CD4-positive, alpha-beta T cell treated with Interleukin-4 for 4 hours (primary cell): ENCODE results near the gene ROBO4.

Source experiments
- DNase-seq: peaks from one replicate; pipeline ENCODE4 v3.0.0-alpha.2; 2020

ROBO4 gene

DNA sequence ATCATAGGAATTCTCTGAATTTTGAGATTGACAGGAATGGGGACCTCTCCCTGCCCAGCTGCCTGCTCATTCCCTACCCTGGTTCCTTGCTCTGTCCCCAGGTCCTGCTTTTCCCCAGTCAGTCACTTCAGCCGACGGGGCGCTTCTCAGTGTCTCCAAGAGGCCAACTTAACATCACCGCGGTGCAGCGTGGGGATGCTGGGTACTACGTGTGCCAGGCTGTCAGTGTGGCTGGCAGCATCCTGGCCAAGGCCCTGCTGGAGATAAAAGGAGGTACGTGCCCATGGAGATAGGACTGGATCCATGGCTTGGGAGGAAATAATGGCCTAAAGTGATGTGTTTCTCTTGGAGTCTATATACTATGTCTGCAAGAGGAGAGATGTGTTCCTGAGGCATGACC is 25.4 kb downstream of the ROBO4 start:
- DNase-seq, result no peak

DNA sequence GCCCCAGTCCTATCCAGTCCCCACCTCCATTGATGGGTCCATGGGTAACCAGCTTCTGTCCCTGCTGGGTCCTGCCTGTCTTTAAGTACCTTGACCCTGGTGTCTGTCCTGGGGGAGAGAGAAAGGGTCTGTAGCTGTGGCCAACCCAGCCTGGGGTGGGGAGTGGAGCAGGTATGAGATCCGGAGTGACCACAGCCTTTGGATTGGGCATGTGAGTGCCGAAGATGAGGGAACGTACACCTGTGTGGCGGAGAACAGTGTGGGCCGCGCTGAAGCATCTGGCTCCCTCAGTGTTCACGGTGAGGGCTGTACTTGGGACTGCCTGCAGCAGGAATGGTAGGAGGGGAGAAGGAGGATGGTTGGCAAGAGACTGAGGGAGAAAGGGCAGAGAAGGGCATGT is 27.2 kb downstream of the ROBO4 start:
- no peak for DNase-seq

DNA sequence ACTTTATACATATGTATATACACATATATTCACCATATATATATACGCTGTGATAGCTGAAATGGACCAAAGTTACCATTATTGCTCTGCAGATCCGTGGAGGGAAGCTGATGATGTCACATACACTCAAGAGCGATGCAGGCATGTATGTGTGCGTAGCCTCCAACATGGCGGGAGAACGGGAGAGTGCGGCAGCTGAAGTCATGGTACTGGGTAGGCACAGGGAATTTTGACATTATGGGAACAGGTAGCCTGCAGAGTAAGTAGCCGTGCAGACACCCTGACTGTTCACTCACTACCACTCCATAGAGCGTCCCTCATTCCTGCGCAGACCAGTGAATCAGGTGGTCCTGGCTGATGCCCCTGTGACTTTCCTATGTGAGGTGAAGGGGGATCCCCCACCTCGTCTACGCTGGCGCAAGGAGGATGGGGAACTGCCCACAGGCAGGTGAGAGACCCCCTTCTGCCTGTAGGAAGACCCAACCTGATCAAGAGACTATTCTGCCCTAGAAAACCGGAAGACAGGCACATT is 27.7 kb downstream of the ROBO4 start:
- DNase-seq, result no peak

DNA sequence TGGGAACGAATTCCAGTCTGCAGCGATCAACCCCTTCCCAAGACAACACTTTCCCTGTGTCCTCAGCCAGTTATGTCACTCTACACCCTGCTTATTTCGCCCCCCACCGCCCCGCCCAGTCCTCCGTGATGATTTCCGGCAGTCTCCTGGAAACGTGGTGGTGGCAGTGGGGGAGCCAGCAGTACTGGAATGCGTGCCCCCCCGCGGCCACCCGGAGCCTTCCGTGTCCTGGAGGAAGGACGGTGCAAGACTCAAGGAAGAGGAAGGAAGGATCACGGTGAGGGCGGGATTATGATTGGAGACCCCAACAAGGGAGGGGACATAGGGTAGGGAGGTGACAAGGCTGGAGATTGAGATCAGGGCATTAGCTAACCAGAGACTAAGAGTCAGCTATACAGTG is 28.3 kb downstream of the ROBO4 start:
- no peak for DNase-seq

DNA sequence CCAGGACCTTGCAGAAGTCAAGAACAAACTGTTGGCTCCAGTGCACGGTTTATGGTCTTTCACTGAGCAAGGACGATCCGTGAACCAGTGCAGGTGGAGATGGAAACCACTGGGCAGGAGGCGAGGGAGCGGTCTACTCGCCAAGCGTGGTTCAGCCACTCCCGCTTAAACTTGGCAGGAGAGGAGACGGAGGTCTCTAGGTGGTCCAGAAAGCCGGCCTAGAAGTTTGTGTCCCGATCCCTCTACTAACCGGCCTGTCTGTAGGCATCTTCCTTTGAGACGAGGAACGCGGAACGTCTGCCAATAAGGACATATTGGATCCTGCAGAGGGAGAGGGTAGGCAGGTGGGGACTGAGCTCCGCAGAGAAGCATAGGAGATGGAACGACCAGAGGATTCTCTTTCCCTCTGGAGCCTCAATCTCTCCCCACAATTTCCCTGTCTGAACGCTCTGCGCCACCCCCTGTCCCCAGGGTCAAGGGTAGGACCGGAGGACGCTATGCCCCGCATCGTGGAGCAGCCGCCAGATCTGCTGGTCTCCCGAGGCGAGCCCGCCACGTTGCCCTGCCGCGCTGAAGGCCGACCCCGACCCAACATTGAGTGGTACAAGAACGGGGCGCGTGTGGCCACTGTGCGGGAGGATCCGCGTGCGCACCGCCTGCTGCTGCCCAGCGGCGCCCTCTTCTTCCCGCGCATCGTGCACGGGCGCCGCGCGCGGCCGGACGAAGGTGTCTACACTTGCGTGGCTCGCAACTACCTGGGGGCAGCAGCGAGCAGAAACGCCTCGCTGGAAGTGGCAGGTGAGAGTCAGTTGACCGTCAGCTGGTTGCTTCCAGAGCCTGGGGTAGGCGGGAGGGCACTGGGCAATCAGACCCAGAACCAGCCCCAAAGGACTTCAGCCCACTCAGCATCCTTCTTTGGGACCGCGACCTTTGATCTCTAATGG is 29.1 kb downstream of the ROBO4 start:
- DNase-seq, result no peak

DNA sequence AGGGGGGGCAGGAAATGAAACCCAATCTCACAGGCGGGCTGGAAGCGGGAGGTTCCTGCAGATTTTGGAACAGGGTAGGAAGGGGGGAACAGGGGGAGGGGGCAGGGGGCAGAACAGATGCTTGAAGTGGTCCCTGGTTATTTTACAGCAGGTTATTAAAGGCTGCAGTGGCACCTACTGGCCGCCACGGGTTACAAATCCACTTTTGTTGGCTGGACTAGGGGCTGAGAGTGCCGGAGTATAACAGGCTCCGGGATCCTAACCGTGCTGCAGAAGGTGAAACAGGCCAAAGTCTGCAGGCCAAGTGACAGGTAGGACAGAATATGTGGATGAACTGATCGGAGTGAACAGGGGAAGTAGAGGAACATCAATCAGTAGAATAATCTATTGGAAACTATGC is 30.0 kb downstream of the ROBO4 start:
- DNase-seq, result no peak

DNA sequence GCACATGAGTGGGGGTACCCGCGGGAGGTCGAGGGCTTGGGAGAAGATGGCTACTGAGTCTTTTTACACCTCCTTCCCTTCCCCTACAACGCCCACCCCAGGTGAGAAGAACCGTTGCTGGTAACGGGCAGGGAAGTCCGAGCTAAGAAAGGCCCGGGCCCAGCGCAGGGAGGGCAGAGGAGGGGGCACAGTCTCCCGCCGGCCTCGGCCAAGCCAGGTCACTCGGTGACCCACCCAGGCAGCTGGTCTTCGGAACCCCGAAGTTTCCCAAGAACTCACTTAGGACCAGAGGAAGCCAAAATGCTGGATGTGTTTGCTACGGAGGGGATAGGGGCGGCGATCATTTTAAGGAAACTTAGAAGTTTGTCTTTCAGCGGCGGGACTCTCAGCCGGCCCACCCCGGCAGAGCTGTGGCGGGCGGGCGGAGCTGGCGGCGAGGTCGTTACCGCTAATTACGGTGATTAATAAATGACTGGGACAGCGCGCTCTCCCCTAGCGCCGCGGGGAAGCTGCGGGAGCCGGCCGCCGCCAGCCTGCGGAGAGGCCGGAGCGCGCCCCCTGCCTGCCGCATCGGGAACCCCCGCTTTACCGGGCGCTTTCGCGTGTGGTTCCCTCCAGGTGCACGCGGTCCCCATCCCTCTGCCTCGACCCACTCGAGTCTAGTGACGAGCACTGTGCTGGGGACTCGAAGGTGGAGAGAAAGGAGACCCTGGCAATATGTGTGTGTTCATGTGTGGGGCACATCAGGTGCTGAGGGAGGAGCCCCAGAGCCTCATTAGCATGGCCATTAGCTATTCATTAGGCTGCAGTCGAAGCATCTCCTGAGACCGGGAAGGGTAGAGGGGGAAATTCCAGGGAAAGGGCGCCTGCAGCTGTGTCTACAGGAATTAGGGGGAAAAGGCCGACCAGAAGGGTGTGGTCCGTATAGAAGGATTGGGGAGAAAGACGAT is 31.5 kb downstream of the ROBO4 start:
- DNase-seq, result peak; percentile 23

DNA sequence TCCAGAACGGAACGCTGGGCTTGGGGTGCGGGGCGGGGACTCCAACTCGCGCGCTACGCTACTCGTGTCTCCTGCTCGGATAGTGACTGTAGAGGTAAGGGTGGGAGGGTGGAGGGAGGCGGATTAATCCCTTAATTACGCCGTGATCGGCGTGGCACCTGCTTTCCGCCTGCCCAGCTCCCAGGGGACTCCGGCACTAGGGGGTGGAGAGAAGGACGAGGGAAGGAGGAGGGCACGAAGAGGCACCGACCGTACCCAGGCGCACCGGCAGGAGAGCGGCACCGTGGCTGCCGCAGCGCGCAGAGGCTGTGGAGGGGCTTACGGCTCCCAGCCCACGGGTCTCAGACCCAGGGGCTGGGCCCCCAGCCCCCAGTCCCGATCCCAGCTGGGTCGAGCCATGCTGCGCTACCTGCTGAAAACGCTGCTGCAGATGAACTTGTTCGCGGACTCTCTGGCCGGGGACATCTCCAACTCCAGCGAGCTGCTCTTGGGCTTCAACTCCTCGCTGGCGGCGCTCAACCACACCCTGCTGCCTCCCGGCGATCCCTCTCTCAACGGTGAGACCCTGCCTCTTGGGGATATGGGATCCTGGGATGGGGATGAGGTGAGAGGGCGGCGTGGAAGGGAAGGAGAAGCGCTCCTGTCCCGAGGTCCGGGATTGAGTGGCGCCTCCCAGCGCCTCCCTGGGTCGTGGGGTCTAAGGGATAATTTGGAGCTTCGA is 32.3 kb downstream of the ROBO4 start, which contains the start of gene ROBO3:
ROBO3 (plus strand) TSS at position 252 of the 721 bp plus-strand sequence; CDS start at position 398, 146 bp downstream.
- DNase-seq, result no peak

DNA sequence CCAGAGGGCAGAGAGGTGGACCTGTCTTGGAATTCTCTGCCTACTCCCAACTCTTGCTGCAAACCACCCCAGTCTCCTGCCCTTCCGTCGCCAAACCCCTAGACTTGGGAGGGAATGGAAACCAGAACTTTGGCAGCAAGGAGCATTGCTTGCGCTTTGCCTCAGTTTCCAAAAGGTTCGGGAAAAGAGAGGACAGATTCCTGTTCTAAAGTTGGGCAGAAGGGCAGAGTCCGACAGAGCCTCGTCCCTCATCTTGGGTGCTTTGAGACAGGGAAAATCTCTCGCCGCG is 32.8 kb downstream of the ROBO4 start:
- no peak for DNase-seq

DNA sequence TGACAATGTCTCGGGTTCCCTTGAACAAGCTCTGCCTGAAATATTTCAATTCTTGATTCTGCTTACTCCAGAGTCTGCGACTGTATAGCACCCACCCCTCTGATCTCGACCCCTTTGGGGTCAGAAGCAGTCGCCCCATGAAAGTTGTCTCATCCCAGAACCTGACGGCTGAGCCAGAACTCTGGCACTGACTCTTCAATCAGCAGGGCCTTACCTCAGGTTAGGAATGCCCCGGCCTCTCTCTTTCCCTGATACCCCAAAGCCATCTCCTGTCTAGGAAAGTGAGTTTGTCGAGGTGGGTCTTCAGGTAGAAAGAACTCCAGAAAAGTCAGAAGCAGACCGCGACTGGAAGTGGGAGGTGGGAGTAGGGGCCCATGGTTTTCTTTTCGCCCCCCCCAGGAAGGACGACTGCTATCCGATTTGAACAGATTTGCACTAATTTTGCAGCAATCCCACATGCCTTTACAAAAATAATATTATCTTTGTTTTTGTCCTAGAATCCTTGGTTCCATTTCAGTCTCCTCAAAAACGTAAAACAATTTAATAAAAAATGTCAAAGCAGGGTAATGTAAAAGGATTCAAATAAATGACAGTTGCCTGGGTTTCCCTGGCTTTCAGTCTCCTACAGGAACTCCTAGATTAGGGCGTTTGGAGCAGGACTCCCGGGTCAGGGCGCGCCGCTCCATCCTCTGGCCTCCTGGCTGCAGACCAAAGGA is 33.3 kb downstream of the ROBO4 start:
- no peak for DNase-seq

DNA sequence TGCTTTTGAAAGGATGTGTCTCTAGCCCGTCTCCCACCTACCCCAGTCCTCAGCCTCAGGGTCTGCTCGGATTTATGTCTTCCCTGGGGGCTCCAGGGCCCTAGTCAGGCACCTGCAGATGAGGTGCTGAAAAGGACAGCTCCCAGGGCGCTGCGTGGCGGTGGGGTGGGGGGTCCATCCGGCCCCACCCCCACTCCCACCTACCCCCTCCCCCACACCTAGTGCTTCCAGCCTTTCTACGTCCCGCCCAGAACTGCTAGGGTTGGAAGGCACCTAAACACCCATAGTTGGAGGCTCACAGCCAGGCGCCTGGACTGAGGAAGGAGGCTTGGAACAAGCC is 33.9 kb downstream of the ROBO4 start:
- no peak for DNase-seq

DNA sequence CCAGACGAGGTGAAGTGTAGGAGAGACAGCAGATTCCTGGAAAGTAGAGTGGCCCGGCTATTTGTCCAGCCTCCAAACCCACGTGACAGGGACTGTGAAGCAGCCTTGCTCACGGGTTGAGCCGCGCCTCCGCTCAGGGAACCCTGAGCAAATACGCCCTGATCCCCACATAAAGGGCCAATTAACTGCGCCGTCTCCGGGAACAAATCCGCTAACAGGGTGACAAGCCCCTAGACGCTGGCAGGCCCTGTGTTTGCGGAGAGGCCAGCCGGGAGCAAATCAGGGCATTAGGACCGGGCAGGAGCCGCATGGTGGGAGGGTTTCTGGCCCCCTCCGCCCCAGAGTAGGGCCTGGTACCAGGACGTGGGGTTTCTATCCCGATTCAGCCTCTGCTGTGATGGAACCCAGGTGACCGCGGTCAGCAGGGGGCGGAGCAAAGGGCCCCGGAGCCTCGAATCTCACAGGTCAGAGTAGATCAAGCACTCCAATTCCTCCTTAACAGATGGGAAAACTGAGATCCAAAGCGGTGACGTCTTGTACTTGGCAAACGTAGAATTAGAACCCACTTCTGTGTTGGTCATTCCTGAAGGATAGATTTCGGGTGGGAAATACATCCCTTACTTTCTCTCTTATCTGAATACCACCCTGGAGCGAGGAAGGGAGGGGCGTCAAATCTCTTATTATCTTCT is 34.4 kb downstream of the ROBO4 start:
- DNase-seq, result no peak

DNA sequence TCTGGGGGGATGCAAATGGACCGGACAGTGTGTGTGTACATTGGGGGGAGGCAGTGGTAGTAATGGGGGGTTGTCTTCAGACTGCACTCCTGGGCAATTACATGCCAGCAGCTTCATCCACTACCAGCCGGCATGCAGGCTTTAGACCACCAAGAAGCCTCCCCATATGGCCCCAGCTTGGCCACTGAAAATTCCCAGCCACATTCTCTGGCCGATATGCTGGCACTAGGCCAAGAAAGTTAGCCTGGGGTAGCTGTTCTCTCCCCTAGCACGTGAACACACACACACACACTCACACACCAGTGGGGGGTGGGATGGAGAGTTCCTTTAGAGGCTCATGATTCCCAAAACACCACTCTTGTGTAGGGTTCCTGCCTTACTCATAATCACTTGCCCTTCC is 36.0 kb downstream of the ROBO4 start:
- DNase-seq, result no peak

DNA sequence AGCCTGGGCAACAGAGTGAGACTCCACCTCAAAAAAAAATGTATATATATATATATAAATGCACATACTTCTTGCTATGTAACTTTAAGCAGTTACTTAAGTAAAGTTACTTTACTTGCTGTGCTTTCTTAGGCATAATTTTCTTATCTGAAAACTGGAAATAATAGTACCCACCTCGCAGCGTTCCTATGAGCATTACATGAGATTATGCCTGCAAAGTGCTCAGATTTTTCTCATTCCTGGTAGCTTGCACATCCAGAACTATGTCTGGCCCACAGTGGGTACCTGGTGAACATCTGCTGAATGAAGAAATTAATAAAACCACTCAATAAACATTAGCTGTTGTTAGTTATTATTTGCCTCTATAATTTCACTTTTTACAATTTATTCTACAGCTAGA is 38.5 kb downstream of the ROBO4 start:
- no peak for DNase-seq

DNA sequence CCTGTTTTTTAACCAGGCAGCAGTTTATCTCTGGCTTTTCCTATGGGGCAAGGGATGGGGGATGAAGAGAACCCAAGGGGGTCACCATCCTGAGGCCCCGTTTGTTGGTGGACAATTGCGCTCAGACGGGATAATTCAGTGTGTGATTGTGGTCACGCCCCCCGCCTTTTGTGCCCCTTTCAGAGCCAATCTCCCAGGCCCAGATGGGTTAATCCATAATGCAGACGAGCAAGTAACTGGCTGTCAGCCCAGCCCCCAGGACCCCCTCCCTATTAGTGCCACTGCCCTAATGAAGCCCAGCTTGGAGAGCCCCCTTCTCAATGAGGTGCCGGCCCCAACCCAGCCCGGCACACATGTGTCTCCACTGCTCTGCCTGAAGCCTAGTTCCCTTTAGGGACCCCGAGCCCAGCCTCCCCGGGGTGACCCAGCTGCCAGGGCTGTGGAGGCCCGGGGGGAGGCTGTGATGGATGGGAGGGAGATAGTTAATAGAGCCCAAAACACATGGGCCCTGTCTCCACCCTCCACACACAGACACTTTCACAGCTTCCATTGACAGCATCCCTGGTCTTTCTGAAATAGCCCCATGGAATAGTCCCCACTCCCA is 51.5 kb downstream of the ROBO4 start:
- no peak for DNase-seq

DNA sequence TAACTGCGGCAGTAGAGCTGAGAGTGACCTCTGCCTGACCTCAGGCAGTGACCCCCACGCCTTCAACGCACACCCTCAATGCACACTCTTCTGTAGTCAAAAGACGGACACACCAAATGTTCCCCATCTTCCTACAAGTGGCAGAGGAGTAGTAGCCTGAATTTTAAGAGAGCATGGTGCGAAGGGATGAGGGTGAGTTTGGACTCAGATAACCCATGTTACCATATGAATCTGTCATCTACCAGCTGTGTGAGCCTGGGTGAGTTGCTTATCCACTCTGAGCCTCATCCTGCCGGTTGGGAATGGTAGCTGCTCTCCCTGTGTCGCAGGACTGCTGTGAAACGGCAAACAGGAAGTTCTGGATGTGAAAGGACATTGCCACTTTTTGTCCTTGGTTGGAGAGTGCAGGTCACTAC is 53.0 kb downstream of the ROBO4 start:
- DNase-seq, result no peak

DNA sequence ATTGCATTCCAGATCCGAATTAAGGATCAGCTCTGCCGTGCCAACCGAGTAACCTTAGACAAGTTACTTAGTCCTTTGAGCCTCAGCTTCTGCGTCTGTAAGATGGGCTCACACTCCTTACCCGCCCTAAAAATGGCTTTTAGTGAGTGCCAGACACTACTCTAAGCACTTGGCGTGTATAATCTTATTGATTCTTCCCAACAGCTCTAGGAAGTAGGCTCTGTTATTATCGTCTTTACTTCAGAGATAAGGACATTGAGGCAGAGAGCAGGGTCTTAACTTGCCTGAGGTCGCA is 54.1 kb downstream of the ROBO4 start:
- no peak for DNase-seq

DNA sequence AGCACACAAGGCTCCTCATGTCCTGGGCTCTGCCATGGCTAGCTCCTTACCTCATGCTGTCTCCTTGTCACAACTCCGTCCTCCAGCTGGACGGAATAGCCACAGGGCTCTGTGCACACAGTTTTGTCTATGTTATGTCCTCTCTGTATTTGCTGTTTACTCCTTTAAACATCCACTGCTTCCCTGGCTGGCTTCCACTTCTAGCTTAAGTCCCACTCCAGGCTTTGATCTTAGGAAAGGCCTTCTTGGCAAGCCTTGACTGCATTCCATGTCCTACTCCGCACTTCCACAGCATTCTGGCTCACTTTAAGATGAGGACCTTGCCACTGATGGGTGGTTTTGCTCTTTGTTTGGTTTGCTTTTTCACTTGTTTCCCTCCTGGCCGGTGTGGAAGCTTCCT is 55.4 kb downstream of the ROBO4 start:
- no peak for DNase-seq

DNA sequence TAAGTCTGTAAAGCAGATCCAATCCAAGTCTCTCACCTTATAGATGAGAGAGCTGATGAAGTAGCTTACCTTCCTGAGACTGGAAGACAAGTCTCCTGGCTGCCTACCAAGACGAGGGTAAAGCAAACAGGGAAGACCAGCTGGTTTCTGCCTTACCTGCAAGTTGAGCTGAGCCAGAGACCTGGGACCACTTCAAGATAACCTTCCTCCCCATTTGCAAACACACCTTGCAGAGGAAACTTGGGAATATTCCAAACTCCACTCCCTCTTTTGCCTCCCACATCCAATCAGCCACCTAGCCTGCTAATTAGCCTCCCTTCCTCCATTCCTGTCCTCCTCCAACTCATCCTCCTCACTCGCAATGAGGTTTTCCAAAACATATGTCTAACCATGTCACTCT is 55.8 kb downstream of the ROBO4 start:
- no peak for DNase-seq

DNA sequence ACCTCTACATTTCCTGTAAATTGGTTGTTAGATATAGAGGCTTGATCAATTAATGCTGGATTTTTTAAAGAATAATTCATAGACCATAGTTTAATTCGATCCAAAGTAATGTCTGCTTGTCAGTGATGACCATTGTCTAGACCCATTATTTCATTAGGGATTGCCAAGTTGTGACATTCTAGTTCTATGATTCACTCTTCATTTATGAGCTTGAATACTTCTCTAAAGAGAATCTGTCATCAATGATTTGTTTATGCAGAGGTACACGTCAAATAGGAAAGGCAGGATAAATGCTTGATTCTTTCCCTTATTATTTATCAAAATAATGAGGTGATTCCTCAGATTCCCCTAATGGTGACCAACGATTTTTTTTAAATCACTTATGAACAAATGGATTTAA is 56.5 kb downstream of the ROBO4 start:
- no peak for DNase-seq

DNA sequence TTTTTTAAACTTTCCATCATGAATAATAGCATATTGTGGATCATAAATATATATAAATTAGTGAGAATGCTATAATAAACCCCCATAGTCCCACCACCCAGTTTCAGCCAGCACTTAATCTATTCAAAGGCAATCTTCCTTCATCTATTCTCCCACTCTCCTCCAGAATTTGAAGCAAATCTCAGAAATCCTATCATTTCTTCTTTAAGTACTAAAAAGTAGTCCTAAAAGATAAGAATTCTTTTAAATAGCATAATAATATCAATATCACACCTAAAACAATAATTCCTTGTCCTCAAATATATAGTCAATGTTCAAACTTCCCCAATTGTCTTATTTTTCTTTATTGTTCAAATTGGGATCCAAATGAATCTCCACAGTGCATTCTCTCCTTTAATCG is 57.0 kb downstream of the ROBO4 start:
- no peak for DNase-seq
